ENCODE data around the gene FSCN2.
"Not testable (repeated sequence)": the region's sequence is repeated elsewhere in the genome, so short reads cannot be mapped to it uniquely, and the experiment has no call there.

The FSCN2 gene

GRCh38 chr17:81526662-81527571 lies 1.3 kb upstream of the FSCN2 start:
- DNase-seq = no peak

DNA sequence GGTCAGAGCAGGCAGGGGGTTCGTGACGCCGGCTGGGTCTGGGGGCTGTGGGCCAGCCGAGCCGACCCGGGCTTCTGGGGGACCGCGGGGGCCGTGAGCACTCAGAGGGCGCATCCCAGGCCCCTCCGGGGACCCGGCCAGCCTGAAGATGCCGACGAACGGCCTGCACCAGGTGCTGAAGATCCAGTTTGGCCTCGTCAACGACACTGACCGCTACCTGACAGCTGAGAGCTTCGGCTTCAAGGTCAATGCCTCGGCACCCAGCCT lies 140 bp downstream of the FSCN2 start:
- no peak for DNase-seq

DNA sequence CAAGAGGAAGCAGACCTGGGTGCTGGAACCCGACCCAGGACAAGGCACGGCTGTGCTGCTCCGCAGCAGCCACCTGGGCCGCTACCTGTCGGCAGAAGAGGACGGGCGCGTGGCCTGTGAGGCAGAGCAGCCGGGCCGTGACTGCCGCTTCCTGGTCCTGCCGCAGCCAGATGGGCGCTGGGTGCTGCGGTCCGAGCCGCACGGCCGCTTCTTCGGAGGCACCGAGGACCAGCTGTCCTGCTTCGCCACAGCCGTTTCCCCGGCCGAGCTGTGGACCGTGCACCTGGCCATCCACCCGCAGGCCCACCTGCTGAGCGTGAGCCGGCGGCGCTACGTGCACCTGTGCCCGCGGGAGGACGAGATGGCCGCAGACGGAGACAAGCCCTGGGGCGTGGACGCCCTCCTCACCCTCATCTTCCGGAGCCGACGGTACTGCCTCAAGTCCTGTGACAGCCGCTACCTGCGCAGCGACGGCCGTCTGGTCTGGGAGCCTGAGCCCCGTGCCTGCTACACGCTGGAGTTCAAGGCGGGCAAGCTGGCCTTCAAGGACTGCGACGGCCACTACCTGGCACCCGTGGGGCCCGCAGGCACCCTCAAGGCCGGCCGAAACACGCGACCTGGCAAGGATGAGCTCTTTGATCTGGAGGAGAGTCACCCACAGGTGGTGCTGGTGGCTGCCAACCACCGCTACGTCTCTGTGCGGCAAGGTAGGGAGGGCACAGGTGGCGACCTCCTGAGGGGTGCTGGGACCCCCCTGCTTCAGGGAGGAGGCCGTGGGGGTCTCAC lies 667 bp downstream of the FSCN2 start:
- no peak for DNase-seq

- no peak for DNase-seq
These were observed 1.2 kb downstream of the FSCN2 start for GRCh38 chr17:81529437-81529803.

DNA sequence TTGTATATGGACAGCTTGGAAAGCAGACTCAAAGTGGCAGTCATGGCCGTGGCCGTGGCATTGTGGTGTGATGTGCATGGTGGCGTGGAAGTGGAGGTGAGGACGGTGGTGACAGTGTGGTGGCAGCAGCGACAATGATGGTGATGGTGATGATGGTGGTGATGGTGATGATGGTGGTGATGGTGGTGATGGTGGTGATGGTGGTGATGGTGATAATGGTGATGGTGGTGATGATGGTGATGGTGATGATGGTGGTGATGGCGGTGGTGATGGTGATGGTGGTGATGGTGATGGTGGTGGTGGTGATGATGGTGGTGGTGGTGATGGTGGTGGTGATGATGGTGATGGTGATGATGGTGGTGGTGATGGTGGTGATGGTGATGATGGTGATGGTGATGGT lies 2.8 kb downstream of the FSCN2 start:
- not testable (repeated sequence) for DNase-seq

DNA sequence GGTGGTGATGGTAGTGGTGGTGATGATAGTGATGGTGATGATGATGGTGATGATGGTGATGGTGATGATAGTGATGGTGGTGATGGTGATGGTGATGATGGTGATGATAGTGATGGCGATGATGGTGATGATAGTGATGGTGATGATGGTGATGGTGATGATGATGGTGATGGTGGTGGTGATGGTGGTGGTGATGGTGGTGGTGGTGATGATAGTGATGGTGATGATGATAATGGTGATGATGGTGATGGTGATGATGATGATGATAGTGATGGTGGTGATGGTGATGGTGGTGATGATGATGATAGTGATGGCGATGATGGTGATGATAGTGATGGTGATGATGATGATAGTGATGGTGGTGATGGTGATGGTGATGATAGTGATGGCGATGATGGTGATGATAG lies 3.8 kb downstream of the FSCN2 start:
- not testable (repeated sequence) for DNase-seq

DNA sequence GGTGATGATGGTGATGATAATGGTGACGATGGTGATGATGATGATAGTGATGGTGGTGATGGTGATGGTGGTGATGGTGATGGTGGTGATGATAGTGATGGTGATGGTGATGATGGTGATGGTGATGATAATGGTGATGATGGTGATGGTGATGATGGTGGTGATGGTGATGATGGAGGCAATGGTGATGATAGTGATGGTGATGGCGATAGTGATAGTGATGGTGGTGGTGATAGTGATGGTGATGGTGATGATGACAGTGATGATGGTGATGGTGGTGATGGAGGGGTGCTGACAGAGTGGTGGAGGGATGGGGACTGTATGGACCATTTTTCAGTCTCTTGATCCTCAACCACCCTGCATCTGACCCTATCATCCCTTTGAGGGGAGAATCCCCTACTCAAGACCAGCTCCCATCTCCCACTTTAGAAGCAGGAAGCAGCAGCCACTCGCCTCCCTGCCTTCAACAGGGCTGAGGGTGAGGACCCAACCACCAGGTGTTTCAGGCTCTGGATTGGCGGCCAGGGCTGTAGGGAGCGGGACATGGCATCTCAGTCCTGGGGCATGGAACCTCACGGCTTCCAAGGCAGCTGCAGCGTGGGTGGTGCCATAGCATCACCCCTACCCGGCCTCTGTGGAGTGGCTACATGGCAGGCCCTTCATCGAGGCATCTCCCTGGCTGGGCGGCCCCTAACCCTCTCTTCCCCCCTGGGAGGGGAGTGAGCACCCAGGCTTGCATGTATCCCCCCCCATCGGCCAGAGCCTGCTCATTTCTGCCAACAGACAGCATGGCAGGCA lies 4.5 kb downstream of the FSCN2 start:
- no peak for DNase-seq

- DNase-seq = no peak
These were observed 5.4 kb downstream of the FSCN2 start for GRCh38 chr17:81533339-81534141.

DNA sequence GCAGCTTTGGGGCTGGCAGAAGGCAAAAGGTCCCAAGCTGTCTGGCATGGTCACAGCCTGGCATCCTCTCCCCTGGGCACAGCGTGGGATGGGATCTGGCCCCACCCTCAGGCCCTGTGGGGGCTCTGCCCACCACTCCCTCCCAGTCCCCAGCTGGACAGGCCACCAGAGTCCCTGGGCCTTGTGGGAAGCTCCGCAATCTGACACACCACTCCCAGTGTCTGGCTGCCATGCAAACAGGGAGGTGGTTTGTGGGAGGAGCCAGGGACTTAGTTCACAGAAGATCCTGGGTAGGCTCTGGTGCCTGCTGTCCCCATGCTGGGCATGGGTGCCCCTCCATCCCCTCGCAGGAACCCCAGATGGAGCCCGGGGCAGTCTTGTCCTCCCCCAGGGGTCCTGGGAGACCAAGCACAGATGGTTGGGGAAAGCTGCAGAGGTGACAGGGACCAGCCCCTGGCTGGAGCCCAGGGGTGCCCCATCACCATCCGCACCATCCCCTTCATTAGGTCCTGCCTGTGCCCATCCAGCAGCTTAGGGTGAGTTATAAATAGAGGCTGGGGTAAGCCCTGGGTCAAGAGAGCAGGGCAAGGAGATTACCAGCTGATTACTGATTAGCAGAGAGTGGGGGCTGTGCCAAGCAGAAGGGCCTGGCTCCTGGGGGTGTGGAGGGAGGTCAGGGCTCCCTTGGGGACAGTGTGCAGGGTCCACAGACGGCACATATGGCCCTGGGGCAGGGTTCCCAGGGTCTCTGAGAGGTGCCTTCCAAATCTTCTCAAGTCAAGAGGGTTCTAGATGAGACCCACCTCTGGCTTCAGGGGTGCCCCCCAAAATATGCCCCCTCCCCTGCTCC lies 6.2 kb downstream of the FSCN2 start:
- no peak for DNase-seq

DNA sequence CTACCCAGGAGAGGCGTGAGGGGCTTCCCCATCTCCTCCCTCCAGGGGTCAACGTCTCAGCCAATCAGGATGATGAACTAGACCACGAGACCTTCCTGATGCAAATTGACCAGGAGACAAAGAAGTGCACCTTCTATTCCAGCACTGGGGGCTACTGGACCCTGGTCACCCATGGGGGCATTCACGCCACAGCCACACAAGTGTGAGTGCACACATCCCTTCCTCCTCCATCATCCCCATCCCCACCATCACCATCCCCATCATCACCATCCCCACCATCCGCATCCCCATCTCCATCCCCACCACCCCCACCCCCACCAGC lies 6.8 kb downstream of the FSCN2 start:
- no peak for DNase-seq

DNA sequence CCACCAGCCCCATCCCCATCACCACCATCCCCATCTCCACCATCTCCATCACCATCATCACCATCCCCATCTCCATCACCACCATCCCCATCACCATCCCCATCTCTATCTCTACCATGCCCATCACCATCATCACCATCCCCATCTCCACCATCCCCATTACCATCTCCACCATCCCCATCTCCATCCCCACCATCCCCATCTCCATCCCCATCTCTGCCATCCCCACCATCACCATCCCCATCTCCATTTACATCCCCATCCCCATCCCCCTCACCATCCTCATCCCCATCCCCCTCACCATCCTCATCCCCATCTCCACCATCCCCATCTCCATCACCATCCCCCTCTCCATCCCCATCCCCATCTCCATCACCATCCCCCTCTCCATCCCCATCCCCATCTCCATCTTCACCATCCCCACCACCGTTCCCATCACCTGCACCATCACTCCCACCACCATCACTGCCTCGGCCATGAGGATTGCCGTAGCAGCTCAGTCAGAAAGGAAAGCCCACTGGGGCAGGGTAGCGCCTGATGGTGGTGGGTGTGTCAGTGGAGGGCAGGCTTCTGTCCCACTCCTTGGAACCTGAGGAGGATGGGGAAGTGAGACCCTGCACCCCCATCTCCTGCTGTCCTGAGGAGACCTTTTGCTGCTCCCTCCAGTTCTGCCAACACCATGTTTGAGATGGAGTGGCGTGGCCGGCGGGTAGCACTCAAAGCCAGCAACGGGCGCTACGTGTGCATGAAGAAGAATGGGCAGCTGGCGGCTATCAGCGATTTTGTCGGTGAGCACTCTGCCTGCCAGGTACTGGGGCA lies 7.5 kb downstream of the FSCN2 start:
- no peak for DNase-seq

DNA sequence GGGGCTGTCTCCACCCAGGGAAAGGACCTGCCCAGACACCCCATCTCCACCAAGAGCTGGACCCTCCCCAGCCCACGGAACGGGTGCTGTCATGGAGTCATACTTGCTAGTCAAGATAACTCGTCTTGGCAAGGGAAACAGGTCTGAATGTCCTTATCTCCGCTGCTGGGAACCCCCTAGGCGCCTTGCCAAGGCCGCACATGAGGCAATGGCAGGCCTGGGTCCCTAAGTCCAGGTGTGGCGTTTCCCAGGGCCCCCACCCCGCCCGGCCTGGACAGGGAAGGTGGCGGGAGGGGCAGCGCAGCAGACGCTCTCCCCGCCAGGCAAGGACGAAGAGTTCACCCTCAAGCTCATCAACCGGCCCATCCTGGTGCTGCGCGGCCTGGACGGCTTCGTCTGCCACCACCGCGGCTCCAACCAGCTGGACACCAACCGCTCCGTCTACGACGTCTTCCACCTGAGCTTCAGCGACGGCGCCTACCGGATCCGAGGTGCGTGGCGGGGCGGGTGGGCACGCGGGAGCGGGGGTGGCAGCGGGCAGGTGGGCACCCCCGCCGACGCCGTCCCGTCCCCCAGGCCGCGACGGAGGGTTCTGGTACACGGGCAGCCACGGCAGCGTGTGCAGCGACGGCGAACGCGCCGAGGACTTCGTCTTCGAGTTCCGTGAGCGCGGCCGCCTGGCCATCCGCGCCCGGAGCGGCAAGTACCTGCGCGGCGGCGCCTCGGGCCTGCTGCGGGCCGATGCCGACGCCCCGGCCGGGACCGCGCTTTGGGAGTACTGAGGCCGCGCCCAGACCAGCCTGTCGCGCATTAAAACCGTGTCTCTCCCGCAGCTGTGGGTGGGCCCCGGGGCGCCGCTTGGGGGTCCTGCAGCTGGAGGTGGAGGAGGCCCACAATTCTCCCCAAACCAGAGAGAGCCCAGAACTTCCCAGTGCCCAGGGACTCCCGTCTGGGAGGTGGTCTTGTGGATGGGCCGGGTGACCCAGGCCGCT lies 8.4 kb downstream of the FSCN2 start:
- DNase-seq = no peak

GRCh38 chr17:81537343-81537855 lies 9.2 kb downstream of the FSCN2 start:
- DNase-seq = peak; percentile 42 to 64

DNA sequence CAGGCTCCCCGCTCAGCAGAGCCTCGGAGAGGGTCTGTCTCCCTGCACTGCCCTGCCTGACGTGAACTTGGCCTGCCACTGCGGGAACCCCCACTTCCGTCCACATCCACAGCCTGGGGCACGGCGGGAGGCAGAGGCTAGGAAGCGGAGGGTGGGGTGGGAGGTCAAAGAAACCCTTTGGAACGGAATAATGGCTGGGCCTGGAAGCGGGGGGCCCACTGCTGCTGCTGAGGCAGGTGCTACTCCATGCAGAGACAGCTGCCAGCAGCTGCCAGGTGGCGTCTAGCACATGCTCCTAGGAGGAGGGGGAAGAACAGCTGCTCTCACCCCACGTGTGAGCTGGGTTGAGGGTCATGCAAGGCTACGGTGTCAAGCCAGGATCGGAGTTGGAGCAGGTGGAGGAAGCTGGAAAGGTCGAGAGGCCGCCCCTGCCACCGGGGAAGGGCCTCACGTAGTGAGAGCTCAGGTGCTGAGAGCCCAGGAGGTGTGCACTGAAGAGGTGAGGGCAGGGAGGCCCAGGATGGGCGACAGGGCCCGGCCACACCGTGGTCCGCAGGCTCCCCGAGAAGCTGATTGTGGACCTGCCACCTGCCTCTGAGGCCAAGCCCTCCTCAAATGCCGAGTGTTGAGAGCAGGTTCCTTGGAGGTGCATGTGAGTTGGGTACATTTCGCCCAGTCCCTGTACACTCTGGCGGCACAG lies 9.8 kb downstream of the FSCN2 start:
- no peak for DNase-seq

GRCh38 chr17:81538651-81539570 lies 10.7 kb downstream of the FSCN2 start:
- DNase-seq = no peak

DNA sequence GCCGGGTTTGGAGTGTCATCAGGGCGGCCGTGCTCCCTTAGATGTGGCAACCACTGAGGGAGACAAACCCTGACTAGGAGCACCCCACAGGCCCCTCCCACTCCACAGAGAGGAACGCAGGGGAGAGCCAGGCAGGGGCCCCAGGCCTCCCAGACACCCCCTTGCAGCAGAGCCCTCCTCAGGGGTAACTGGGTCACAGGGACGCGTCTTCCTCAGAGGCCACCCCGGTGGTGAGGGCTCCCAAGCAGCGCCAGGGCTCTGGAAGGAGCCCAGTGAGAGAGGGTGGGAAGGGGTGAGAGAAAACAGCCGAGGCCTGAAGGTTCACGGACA lies 11.4 kb downstream of the FSCN2 start:
- DNase-seq = no peak

DNA sequence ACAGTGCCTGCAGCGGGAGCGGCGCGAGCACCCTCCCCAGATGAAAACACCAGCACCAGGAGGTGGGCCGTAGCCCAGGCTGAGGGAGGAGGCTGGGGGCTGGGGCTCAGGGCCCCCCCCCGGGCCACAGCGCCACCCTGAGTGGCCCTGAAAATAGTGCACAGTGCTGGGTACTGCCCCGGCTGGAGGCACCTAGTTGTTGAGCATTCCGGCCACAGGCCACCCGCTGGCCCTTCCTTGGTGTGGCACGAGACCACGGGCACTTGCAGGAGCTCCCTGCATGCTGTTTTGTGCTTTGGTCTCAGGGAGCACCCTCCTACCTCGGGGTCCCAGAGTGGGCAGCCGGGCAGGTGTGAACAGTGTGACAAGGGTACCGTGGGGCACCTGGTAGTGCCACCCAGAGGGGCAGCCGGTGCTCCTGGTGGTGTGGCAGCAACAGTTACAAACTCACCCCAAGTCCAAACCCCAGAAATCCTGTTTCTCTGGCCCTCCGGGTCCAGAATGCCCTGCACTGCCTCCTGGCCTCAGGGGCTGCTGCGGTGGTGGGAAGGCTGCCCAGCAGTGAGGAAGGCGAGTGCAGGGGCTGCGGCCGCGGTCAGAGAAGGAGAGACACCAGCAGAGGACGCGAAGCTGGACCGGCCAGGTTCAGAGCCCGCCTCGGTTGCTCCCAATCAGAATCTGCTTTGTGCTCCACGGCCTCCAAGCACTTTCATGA lies 11.9 kb downstream of the FSCN2 start:
- DNase-seq = no peak

All from CD4-positive, alpha-beta T cell treated with Interleukin-1 beta for 1 hour (primary cell).